ENCODE results near the gene GLIS1.

GLIS1 gene

GRCh38 chr1:53721088-53721487 is 17.9 kb downstream of the GLIS1 start:
- Histone ChIP-seq H3K4me3 (no peak overlapping the region), H3K27ac (no peak overlapping the region)
- no peak for DNase-seq (ENCODE audit: low spot score)
- no peak for TF ChIP-seq CTCF (IDR thresholded peaks at IDR 0.05)

GRCh38 chr1:53719469-53719868 is 19.5 kb downstream of the GLIS1 start:
- Histone ChIP-seq H3K4me3 (no peak overlapping the region), H3K27ac (no peak overlapping the region)
- DNase-seq (ENCODE audit: low spot score), result no peak
- no peak for TF ChIP-seq CTCF (IDR thresholded peaks at IDR 0.05)

- no peak for TF ChIP-seq CTCF (IDR thresholded peaks at IDR 0.05)
- DNase-seq (ENCODE audit: low spot score), result no peak
- Histone ChIP-seq H3K27ac (no peak overlapping the region), H3K4me3 (no peak overlapping the region)
Observed at GRCh38 chr1:53718443-53718842, 20.5 kb downstream of the GLIS1 start.

- TF ChIP-seq CTCF (IDR thresholded peaks at IDR 0.05), result no peak
- Histone ChIP-seq H3K27ac (no peak overlapping the region), H3K4me3 (no peak overlapping the region)
- no peak for DNase-seq (ENCODE audit: low spot score)
Observed at GRCh38 chr1:53717025-53717804, 21.7 kb downstream of the GLIS1 start.

- H3K27ac ChIP-seq, result no peak overlapping the region
- DNase-seq (ENCODE audit: low spot score), result no peak
- TF ChIP-seq CTCF (IDR thresholded peaks at IDR 0.05), result no peak
- no peak overlapping the region for H3K4me3 ChIP-seq
Observed at GRCh38 chr1:53716150-53716549, 22.8 kb downstream of the GLIS1 start.

GRCh38 chr1:53715478-53715877 is 23.5 kb downstream of the GLIS1 start:
- H3K27ac ChIP-seq, result no peak overlapping the region
- no peak for TF ChIP-seq CTCF (IDR thresholded peaks at IDR 0.05)
- no peak for DNase-seq (ENCODE audit: low spot score)
- no peak overlapping the region for H3K4me3 ChIP-seq

- no peak overlapping the region for H3K27ac ChIP-seq
- TF ChIP-seq CTCF (IDR thresholded peaks at IDR 0.05), result no peak
- no peak for DNase-seq (ENCODE audit: low spot score)
- H3K4me3 ChIP-seq, result no peak overlapping the region
Observed at GRCh38 chr1:53712276-53712675, 26.7 kb downstream of the GLIS1 start.

Data from coronary artery (tissue), 2 donors.